Activated CD4-positive, alpha-beta T cell treated with anti-CD3 and anti-CD28 coated beads for 48 hours (primary cell): ENCODE measurements around the gene USP30.

ENCODE experiments used
- DNase-seq: peaks from one replicate; pipeline ENCODE4 v3.0.0-alpha.2; 2020

USP30 gene

DNA sequence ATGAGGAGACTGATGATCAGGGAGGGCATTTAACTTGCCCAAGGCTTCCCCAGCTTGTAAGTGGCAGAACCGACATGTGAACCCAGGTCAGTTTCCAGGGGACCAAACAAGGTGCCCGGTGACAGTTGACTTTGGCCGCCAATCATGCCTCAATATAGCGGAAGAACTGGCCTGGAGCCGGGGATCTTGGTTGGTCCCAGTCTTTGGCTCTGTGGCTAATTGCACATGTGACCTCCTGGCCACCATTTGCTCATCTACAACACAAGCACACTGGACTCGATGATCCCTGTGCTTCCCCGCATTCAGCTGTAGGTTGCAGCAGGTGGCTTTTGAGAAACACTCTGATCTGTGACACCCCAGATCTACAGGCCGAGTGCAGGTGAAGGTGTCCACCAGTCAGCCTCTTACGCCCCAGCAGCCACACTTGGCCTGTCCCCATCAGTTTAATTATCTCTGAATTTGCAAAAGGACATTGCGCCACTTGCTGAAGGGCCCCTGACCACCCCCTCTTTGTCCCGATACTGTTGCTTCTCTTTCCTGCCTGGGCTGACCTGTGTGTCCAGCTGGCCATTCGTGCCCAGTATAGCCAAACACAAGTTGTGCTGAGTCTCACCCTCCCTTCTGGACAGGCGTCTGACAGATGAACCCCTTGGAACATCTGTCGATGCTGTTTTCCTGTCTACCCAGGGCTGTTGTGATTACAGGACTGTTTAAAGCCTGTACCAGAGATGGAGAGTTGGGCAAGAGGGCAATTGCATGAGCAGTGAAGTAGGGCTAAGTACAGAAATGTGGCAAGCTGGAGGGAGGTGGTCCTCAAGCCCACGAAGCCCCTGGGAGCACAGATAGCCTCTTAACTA is 78.1 kb downstream of the USP30 start:
- DNase-seq, result no peak

DNA sequence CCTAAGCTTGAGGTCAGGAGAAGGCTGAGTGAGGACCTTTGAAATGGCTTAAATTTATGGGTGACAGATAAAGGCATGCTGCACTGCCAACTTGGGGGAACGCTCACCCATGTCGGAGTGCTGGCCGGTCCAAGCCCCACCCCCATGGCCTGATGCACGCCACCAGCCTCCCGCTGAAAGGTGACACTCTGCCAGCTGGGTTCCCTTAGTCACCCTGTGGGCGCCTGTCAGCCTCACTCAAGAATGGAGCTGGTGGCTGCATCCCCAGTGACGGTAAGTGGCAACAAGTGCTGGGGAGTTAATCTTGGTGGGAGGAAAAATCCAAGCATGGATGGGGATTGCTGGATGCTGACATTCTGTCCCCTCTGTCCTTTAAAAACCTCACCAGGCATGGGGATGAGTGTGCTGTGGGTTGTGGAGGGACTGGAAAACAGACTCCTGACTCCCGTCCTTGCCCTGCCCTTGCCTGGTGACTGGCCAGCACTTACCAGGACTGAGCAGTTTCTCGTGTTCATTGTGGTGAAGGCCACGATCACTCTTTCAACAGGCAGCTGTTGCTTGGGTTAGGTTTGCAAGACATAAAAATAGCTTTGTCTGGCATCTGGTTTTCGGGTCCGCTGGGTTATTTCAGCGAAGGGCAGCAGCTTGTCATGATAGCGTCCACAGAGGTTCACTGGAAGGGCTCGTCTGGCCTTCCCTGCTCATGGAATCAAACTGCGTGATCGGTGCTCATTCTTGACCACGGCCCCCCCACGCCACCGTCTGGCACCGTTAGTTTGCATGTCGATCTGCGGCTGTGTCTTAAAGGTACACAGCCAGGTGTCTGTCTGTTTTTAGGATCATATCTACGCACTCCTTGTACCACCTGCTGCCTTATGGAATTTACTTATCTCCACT is 79.0 kb downstream of the USP30 start:
- DNase-seq, result no peak

DNA sequence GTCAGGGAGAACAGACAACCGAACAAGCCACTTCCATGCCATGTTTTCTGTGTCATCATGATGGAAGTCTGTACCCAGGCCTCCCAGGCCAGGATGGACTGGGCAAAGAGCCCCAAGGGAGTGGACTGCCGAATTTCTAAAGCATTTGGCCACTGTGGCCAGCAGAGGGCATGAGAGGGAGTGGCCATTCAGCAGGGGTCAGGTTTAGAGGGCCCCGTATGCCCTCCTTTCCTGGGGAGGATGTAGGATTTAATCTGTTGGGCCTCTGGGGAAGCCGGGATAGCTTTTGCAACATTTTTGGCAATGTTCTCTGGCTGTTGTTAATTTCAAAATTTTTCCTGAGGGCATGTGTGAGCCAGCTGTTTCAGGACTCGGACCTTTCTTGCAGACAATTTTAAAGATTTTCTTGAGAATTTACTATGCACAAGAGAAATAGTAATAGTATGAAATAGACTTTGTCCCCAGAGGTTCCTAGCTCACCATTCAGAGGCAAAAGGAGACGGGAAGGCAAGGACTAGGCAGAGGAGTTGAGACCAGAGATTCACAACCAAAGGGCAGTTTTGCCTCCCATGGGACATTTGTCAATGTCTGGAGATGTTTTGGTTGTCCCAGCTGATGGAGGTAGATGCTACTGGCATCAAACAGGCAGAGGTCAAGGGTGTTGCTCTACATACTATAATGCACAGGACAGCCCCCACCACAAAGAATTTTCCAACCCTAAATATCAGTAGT is 82.0 kb downstream of the USP30 start:
- DNase-seq, result no peak

DNA sequence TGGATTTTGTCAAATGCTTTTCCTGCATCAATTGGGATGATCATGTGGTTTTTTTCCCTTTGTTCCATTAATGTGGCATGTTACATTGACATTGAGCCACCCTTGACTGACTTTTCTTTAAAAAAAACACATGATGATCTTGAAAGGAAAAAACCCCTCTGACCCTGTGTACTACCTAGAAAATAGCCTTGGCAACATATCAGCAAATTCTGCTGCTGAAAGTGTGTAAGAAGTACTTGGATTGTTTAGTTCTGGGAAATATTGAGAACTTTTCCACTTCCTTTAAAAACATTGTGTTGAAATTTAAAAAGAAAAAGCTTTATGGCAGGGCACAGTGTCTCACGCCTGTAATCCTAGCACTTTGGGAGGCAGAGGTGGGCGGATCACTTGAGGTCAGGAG is 84.7 kb downstream of the USP30 start:
- no peak for DNase-seq
